SK-N-SH treated with all-trans-retinoic acid at 6 μM for 48 hours (cell line): ENCODE data around the gene CYP27C1.

Experiments
- PPARA ChIP-seq: fragments of 250-450 bp; sonication (Bioruptor Pico); IDR thresholded peaks from 2 replicates; pipeline ENCODE4 v1.5.0; 2020; ENCODE audit warnings: mild to moderate bottlenecking, borderline replicate concordance
- RARB ChIP-seq: fragments of 250-450 bp; sonication (Bioruptor Pico); IDR thresholded peaks from 2 replicates; pipeline ENCODE4 v1.8.0; 2021; ENCODE audit warnings: mild to moderate bottlenecking, moderate library complexity

- TF ChIP-seq PPARA (CRISPR knock-in tag) = no peak
- no peak for TF ChIP-seq RARB (CRISPR knock-in tag)
These were observed 4.0 kb downstream of the CYP27C1 start for GRCh38 chr2:127216095-127216494.
